Keratinocyte (primary cell): Measurements from ENCODE around the gene TECPR1. TPM values are rescaled to one million over a fixed set of nuclear protein-coding genes. Genes with fewer than 3 reads are reported as not detected.
"Not testable (repeated sequence)": the region's sequence is repeated elsewhere in the genome, so short reads cannot be mapped to it uniquely, and the experiment has no call there.

ENCODE experiments used
- DNase-seq: peaks from one replicate; pipeline ENCODE4 v3.0.0-alpha.2; 2011; ENCODE audit warnings: low read depth, missing footprints, low spot score
- FAIRE-seq: peaks from 2 replicates; lab custom pipeline; 2011; peaks lifted over from hg19 to GRCh38; lab: Jason Lieb, UNC
- H2AFZ ChIP-seq: 2 replicates; pipeline ENCODE4 v1.6.0; 2012; ENCODE audit warnings: low read length, control low read depth, inconsistent platforms; ENCODE audit not compliant: control insufficient read depth
- H3K27ac ChIP-seq: 2 replicates; pipeline ENCODE4 v1.5.1; 2011; ENCODE audit warnings: low read length; ENCODE audit not compliant: control insufficient read depth, insufficient read depth
- H3K27me3 ChIP-seq: 3 replicates; pipeline ENCODE4 v1.6.0; 2011; ENCODE audit warnings: low read length; ENCODE audit not compliant: control insufficient read depth, insufficient read depth; ENCODE audit errors: extremely low read depth
- H3K36me3 ChIP-seq, 2 experiments: 2 replicates in 1 of 2; 3 replicates in 1 of 2; pipeline ENCODE4 v1.5.1; 2011; ENCODE audit warnings: low read length in 2 of 2, mild to moderate bottlenecking in 1 of 2; ENCODE audit not compliant: control insufficient read depth in 2 of 2, insufficient read depth in 2 of 2; ENCODE audit errors: extremely low read depth in 1 of 2
- H3K4me1 ChIP-seq: 3 replicates; pipeline ENCODE4 v1.5.1; 2011; ENCODE audit warnings: low read length; ENCODE audit not compliant: control insufficient read depth, insufficient read depth; ENCODE audit errors: extremely low read depth
- H3K4me2 ChIP-seq: 3 replicates; pipeline ENCODE4 v1.6.0; 2011; ENCODE audit warnings: low read depth, low read length; ENCODE audit not compliant: control insufficient read depth, insufficient read depth; ENCODE audit errors: extremely low read depth
- H3K4me3 ChIP-seq, 3 experiments: fragments of 200-600 bp in 1 of 3; sonication (generic) in 1 of 3; 2 replicates in 2 of 3; 3 replicates in 1 of 3; pipeline ENCODE4 v1.5.1; 2011 to 2016; ENCODE audit warnings: low read length in 3 of 3, mild to moderate bottlenecking in 3 of 3, control low read depth in 2 of 3, inconsistent platforms in 1 of 3, low read depth in 1 of 3, mixed read lengths in 1 of 3, mixed run types in 1 of 3, moderate library complexity in 1 of 3; ENCODE audit not compliant: control insufficient read depth in 2 of 3, insufficient read depth in 2 of 3; ENCODE audit errors: extremely low read depth in 1 of 3
- H3K79me2 ChIP-seq: 2 replicates; pipeline ENCODE4 v1.6.0; 2012; ENCODE audit warnings: low read length; ENCODE audit not compliant: control insufficient read depth, insufficient read depth
- H3K9ac ChIP-seq: 3 replicates; pipeline ENCODE4 v1.6.0; 2011; ENCODE audit warnings: low read length; ENCODE audit not compliant: control insufficient read depth, insufficient read depth; ENCODE audit errors: extremely low read depth
- H3K9me1 ChIP-seq: 3 replicates; pipeline ENCODE4 v1.6.0; 2011; ENCODE audit warnings: low read length; ENCODE audit not compliant: control insufficient read depth, insufficient read depth; ENCODE audit errors: extremely low read depth
- H3K9me3 ChIP-seq: 2 replicates; pipeline ENCODE4 v1.5.1; 2012; ENCODE audit warnings: low read depth, low read length; ENCODE audit not compliant: control insufficient read depth
- H4K20me1 ChIP-seq: 3 replicates; pipeline ENCODE4 v1.6.0; 2011; ENCODE audit warnings: low read length; ENCODE audit not compliant: control insufficient read depth, insufficient read depth; ENCODE audit errors: extremely low read depth
- EZH2 ChIP-seq: IDR thresholded peaks from one replicate; pipeline ENCODE4 v1.6.1; 2012; ENCODE audit warnings: inconsistent platforms, mild to moderate bottlenecking, low read length, moderate library complexity
- dilution Hi-C: fragments of 300-500 bp; cut with MboI; formaldehyde crosslinking; loops from one replicate; pipeline ENCODE4 v1.7.0; 2020; ENCODE audit warnings: low sequenced_read_pairs; ENCODE audit not compliant: extremely low pct_ligation_motif_present
- polyA plus RNA-seq, 5 experiments: library from polyadenylated mRNA; depleted of rRNA in 3 of 5; stranded (reverse) in 3 of 5; stranded (forward) in 1 of 5; unstranded in 1 of 5; fragments of >200 nt; gene quantifications; 1 replicate in 1 of 5; 2 replicates in 3 of 5; 3 replicates in 1 of 5; pipeline versions ENCODE4 v1.2.1 to v1.2.3, GENCODE V29; 2011 to 2012; ENCODE audit warnings: missing spikeins in 2 of 5, low read depth in 1 of 5, low replicate concordance in 1 of 5
- TF ChIP-seq, protein P1 (sequence below), 3 experiments: IDR thresholded peaks in 1 of 3; conservative IDR thresholded peaks in 1 of 3; optimal IDR thresholded peaks in 1 of 3; 2 replicates in 2 of 3; 3 replicates in 1 of 3; pipeline versions ENCODE3 to v1.5.1; 2011; ENCODE audit warnings: low read length in 3 of 3, mild to moderate bottlenecking in 3 of 3, moderate library complexity in 2 of 3, control low read depth in 1 of 3, inconsistent platforms in 1 of 3; ENCODE audit not compliant: insufficient read depth in 2 of 3; ENCODE audit errors: extremely low read depth in 1 of 3

TECPR1 gene
- polyA plus RNA-seq, 1 donor (not counting 4 experiments of a cell fraction or from before 2014, with no cell fraction given): 2.4 TPM

GRCh38 chr7:98221611-98222532, 30.2 kb downstream of the TECPR1 start:
- no peak overlapping the region for H3K4me3 ChIP-seq
- FAIRE-seq: no peak
- H3K9me1 ChIP-seq: no peaks in the 10 kb centered on the region
- TF ChIP-seq EZH2: no peak
- TF ChIP-seq, protein P1, sequence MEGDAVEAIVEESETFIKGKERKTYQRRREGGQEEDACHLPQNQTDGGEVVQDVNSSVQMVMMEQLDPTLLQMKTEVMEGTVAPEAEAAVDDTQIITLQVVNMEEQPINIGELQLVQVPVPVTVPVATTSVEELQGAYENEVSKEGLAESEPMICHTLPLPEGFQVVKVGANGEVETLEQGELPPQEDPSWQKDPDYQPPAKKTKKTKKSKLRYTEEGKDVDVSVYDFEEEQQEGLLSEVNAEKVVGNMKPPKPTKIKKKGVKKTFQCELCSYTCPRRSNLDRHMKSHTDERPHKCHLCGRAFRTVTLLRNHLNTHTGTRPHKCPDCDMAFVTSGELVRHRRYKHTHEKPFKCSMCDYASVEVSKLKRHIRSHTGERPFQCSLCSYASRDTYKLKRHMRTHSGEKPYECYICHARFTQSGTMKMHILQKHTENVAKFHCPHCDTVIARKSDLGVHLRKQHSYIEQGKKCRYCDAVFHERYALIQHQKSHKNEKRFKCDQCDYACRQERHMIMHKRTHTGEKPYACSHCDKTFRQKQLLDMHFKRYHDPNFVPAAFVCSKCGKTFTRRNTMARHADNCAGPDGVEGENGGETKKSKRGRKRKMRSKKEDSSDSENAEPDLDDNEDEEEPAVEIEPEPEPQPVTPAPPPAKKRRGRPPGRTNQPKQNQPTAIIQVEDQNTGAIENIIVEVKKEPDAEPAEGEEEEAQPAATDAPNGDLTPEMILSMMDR (optimal IDR thresholded peaks at IDR 0.05 in 1 of 3, IDR thresholded peaks at IDR 0.05 in 1 of 3, conservative IDR thresholded peaks at IDR 0.05 in 1 of 3; ENCODE audit: extremely low read depth in 1 of 3, insufficient read depth in 2 of 3, low read length in 3 of 3): no peak
- H3K79me2 ChIP-seq: no peaks in the 10 kb centered on the region
- no peak overlapping the region for H2AFZ ChIP-seq
- no peak overlapping the region for H3K9ac ChIP-seq
- no peak overlapping the region for H3K4me2 ChIP-seq
- H4K20me1 ChIP-seq: no peaks in the 10 kb centered on the region
- no peaks in the 10 kb centered on the region for H3K4me1 ChIP-seq
- no peaks in the 10 kb centered on the region for H3K9me3 ChIP-seq
- H3K27me3 ChIP-seq: no peaks in the 10 kb centered on the region
- dilution Hi-C loops: no loop called here
- no peak overlapping the region for H3K27ac ChIP-seq
- no peak for DNase-seq
- H3K36me3 ChIP-seq: peaks cover 0 to 6% of the 10 kb centered on the region in 2 experiments

- H3K4me2 ChIP-seq, H3K9ac ChIP-seq, H3K4me3 ChIP-seq, H3K9me3 ChIP-seq, H2AFZ ChIP-seq, H3K36me3 ChIP-seq, H3K4me1 ChIP-seq, H3K79me2 ChIP-seq, H4K20me1 ChIP-seq, H3K27ac ChIP-seq, dilution Hi-C loops, DNase-seq, FAIRE-seq, H3K27me3 ChIP-seq, H3K9me1 ChIP-seq: not testable (repeated sequence)
Observed at GRCh38 chr7:98219382-98219781, 32.6 kb downstream of the TECPR1 start.
